Activated CD4-positive, alpha-beta T cell treated with anti-CD3 and anti-CD28 coated beads for 1 hour (primary cell): ENCODE data around the gene NRXN3.

Experiments
- DNase-seq: peaks from one replicate; pipeline ENCODE4 v3.0.0-alpha.2; 2020

NRXN3 gene

DNA sequence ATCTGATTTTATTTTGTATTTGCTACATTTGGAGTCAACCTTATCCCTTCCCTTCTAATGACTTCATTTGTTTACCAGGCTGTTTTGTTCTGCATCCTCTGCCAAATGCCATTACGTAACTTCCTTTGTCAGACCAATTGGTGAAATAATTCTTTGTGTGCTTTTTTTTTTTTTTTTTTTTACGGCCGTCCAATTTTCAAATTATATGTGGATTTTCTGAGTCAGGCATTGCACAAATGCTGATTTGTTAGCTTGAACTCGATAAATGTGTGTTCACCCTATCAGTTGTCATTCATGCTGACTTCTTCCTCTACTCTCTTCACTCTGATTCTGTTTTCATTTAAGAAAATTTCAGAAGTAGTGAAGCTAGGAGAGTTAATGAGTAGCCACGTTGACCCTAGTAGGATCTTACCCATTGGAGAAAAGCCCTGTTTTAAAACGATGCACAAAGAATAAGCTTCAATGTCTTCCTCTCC, 1654.9 kb downstream of the NRXN3 start:
- DNase-seq, result no peak

DNA sequence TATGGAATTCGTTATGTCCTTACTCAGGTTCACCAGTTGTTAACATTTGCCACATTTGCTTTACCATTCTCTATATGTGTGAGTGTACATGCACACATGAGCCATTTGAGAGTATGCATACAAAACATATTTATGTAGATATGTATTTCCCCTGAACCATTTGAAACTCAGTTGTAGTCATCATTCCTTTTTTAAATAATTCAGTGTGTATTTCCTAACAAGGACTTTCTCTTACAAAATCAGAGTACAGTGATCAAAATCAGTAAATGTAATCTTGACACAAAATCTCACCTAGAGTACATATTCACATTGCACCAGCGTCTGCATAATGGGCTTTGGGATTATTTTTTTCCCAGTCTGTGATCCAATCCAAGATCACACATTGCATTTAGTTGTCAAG, 1656.2 kb downstream of the NRXN3 start:
- no peak for DNase-seq

GRCh38 chr14:79829405-79830166, 1659.4 kb downstream of the NRXN3 start:
- DNase-seq, result no peak

DNA sequence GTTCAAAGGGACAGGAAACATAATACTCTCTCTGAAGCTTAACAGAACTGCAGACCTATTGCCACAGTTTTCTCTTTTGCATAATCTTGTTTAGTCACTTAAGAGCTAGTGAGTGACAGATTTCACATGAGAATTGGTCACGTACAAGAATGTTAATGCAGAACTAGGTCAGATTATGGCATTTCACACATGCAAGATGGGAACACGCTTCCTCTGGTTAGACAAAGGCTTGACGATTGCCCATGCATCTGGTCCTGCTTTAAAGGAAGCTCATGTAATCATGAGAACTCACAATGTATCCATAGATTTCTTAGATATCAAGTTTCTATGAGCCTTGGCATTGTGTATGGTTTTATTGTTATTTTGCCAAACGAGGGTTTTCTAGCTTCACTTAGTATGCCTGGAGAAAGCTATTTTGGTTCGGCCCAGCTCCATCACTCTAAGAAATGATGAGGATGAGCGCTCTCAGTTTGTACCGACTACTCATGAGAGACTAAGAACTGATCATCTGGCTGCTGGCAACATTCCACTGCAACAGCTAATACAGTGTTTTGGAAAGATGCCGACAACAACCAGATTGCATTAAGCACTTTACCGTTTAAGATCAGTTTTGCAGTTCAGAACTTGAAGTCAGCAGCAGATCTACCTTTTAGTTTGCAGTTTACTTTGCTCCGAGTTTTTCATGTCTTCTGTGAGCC, 1661.2 kb downstream of the NRXN3 start:
- no peak for DNase-seq

DNA sequence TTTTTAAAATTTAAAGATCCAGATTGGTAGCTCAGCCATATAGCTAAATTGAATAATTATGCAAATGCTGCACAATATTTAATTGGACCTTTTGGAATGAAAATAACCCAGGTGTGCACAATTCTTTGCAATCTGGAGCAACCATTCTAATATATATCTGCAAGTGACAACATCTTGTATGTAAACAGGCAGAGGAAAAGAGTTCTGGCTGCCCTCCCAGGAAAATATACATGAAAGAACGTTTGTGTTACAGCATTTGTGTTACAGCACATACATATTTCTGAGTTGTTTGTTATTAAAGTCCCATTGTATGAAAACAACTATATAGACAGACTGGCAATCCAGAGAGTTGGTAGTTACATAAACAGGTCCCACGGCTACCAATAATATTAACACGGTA, 1663.6 kb downstream of the NRXN3 start:
- DNase-seq, result no peak

DNA sequence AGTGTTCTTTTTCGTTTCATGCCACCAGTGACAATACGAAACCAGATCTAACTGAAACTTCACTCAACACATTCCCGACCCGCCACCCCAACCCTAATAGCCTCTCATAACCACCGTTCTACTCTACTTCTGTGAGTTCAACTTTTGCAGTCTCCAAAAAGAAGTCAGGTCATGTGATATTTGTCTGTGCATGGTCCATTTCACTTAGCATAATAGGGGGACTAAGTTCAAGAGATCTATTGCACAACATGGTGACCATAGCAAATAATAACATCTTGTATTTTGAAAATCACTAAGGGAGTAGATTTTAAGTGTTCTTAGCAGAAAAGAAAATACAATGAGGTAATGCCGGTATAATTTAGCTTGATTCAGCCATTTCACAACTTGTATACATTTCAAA, 1664.7 kb downstream of the NRXN3 start:
- no peak for DNase-seq

GRCh38 chr14:79836577-79836976, 1666.4 kb downstream of the NRXN3 start:
- no peak for DNase-seq

DNA sequence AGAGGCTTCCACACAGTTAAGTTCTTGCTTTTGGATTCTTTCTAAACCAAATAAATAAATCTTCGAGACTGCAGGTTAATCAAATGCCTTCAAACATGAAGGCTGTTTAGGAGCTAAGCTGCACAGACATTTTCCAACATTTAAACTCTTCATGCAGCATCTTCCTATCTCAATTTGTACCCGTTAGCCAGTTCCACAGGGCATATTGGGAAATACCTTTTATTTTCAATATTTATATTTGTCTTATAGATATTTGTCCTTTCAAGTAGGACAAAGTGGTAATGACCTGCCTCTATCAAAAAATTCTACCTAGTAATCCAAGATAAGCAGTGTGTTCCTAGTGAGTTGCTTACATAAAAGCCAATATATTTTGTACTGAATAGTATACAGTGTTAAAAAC, 1667.5 kb downstream of the NRXN3 start:
- DNase-seq, result no peak

DNA sequence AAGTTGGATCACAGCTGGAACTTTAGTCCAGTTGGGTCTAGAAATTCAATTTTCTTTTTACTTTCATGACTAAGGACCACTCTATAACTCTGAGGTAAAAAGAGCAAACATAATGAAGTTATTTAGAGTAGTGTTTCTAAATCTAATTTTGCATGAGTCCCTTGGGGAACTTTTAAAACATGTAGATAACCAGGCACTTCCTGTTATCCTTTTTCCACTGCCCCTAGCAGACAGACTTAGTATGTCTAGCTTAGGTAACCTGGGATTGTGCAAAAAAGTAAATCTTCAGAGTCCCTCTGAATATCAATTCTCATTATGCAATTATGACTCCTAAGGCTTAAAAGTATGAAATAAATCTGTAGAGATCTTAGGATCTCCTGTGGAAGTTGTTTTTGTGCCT, 1669.9 kb downstream of the NRXN3 start:
- no peak for DNase-seq

GRCh38 chr14:79840831-79841230, 1670.7 kb downstream of the NRXN3 start:
- no peak for DNase-seq

DNA sequence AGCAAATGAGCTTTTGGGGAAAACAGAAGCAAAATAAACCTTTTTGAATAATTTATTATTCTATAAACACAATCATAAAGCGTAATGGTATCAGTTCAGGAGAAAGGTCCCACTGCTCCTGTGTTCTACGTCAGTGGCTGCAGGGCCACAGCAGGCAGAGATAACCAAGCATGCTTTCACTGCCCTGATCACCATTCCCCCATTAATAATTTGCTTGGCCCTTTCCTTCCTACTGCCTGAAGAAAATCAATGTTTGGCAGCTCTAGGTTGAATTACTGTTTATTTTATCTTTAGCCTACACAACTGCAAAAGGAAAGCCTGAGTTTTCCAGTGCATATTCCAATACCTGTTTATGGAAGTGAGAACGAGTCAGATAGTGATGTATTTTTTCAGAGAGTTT, 1671.3 kb downstream of the NRXN3 start:
- DNase-seq, result no peak

- no peak for DNase-seq
These were observed 1672.1 kb downstream of the NRXN3 start for GRCh38 chr14:79842270-79842669.

DNA sequence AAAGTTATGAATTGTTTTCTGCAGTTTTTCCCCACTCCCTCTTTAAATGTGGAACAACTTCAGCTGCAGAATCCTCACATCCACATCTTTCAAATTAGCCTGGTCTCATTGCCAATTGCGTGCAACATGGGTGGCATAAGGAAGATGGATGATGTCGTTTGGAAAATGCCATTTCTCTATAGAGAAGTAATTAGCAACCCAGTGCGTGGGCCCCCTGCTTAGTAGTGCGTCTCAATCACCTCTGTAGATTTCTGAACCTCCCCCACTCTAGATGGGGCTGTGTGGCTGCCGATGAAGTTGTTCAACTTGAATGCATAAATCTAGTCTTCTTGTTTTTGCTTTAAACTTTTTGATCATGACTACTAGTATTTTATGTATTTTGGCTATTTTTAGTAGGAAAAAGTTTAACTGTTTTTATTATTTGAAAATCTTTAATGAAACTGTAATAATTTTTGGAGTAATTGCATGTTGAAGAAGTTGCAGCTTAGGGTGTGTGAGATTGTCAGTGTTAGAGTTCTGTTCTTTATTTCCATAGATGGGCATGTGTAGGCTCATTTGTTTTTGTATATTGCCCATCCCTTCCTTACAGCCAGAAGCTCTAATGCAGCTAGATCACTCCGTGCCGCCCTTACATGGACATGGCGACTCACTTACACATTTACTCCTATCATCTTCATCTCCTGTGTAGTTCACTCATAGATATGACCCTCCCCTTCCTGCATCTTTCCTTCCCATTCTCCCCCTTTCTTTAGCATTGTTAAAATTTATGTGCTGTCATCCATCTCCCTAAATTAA, 1683.0 kb downstream of the NRXN3 start:
- no peak for DNase-seq

GRCh38 chr14:79855789-79856188, 1685.6 kb downstream of the NRXN3 start:
- DNase-seq, result no peak

DNA sequence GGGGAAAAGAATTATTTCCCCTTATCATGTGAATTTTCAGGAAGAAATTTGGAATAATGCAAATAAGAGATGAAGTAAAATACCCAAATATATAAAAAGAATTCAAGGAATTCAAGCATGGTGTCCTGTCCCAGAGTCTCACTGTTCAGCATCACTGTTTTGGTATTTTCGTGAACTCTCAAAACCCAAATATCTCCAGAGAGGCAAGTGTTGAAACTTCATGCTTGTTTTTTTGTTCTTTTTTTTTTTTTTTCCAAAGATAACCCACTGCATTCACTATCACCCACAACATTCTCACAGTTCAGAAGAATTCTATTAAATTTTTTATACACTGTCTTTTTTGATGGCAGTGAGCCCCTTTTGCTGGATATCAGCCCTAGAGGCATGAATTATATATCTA, 1686.2 kb downstream of the NRXN3 start:
- DNase-seq, result no peak

DNA sequence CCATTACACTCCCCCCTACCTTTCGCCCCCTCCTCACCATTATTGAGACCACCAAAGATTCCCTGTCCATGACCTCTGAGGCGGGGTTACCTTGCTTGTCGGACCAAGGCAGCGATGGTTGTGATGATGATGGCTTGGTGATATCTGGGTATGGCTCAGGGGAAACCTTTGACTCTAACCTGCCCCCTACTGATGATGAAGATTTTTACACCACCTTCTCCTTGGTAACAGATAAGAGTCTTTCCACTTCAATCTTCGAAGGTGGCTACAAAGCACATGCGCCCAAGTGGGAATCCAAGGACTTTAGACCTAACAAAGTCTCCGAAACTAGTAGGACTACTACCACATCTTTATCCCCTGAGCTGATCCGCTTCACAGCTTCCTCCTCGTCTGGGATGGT, 1690.9 kb downstream of the NRXN3 start:
- no peak for DNase-seq

DNA sequence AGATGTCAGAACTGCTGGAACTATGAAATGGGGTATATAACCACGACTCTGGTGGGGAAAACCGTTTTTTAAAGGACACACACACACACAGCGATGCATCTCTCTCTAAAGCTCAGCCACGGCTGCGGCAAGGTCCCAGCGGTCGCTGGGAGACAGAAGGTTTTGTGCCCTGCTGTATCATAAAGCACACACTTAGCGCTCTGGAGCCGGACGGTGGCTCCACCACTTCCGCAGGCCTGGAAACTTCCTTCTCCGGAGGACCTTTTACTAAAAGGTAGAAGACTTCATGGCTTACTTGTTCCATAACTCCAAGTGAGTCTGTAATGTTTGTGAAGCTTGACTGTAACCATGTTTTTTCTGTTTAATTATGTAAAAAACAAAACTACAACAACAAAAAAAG, 1691.9 kb downstream of the NRXN3 start:
- DNase-seq, result no peak

DNA sequence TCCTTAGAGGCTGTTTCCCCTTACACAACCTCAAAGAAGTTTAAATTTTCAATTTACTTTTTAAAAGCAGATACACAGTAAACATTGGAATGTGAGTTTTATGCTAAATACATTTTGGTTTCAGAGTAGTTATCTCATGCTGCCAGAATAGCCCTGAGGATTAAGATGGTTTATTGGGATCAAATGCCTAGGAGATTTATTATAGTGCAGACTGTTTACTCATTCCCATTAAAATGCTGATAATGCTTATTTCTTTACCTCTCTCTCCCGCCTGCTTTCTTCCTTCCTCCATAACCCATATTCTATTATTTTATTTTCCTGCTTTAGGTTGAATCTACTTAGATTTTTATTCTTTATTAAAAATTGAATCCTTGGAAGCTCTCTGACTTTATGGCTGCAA, 1701.0 kb downstream of the NRXN3 start:
- no peak for DNase-seq

DNA sequence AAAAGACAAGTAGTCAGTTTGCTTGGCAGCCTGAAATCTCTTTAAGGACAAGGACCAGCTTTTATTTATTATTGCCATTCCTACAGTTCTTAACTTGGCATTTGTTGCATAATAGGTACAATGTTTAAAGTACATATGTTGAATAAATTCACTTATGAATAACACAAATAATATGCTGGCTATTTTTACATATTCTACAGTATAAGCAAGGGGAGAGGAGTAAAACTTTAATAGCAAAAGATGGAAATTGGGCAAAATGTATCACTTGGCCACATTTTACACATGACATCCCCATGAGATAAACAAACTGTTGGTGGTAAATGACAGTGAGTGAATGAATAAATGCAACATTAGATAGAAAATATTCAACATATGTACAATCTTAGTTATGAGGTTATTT, 1708.1 kb downstream of the NRXN3 start:
- DNase-seq, result no peak

DNA sequence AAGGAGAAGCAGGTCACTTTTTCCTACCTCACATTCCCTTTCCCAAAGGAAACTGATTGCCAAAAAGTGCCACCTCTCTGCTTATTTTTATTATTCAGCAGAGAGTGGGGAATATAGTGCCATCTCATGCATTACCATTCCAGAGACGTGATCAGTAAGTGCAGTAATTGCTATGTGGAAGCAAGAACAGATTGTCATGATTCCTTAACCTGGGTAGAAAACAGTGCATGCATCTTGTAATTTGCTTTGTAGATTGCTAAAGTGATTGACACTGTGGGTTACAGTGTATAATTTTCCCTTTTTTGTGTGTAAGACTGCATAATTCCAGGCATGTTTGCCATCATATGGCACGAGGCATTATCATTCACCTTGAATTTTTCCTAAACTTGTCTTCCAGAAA, 1708.6 kb downstream of the NRXN3 start:
- DNase-seq, result no peak

DNA sequence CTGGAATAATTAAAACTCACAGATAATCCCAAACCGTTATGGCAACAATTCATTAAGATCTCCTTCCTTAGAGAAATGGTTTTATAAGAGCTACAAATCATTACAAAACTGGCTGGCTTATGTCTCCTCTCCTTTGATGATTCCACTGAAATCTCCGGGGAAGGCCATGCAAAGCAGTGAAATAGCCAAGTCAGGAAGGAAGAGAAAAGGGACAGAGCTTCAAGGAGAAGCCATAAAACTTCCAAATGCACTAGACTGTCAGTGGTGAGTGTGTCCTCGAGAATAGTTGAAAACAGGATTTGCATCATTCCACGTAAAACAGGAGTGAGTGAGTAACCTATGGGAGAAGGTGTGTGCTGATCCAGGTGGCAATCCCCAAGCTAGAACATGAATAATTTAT, 1711.1 kb downstream of the NRXN3 start:
- no peak for DNase-seq

DNA sequence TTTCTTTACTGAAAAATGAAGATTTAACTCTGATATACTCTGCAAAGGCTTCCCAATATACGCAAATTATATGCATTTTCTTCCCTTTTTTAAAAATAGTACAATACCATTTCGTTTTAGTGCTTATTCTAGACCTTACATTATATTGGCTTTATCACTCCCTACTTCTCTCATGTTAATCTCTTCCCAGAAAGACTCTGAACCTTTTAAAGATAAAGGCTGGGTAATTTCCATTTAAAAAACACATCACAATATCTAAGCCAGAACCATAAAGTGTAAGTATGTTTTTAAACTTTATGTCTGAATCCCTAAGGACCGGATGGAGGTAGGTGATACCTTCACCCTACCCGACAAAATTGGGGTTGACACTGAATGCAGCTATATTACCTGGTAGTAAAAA, 1720.4 kb downstream of the NRXN3 start:
- no peak for DNase-seq

- DNase-seq, result no peak
These were observed 1725.8 kb downstream of the NRXN3 start for GRCh38 chr14:79896009-79896408.

DNA sequence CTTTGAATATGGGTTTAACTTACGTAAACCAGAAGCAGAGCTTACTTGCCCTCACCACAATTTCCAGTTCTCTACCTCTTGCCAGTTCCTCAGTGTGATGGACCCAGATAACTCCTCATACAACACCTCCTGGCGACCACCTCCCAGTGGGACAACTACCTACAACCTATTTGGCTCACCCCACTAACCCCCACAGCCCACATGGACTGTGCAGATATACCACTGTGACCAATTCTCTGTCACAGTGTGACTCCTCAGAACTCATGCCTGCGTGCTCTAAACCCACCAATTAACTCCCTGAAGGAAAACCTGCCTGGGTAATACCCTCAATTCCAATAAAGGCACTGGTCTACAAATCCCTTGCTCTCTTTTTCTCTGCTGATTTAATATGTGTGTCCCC, 1729.4 kb downstream of the NRXN3 start:
- DNase-seq, result no peak
